GM21825 (cell line): Measurements from ENCODE around the gene FSTL3.
"Not testable (repeated sequence)": the region's sequence is repeated elsewhere in the genome, so short reads cannot be mapped to it uniquely, and the experiment has no call there.

Source experiments
- ATAC-seq: cut with Tn5 transposase; IDR thresholded peaks from one replicate; pipeline ENCODE4 v1.9.1; 2021; ENCODE audit warnings: mild to moderate bottlenecking, moderate library complexity; ENCODE audit not compliant: unreplicated experiment

FSTL3 gene

DNA sequence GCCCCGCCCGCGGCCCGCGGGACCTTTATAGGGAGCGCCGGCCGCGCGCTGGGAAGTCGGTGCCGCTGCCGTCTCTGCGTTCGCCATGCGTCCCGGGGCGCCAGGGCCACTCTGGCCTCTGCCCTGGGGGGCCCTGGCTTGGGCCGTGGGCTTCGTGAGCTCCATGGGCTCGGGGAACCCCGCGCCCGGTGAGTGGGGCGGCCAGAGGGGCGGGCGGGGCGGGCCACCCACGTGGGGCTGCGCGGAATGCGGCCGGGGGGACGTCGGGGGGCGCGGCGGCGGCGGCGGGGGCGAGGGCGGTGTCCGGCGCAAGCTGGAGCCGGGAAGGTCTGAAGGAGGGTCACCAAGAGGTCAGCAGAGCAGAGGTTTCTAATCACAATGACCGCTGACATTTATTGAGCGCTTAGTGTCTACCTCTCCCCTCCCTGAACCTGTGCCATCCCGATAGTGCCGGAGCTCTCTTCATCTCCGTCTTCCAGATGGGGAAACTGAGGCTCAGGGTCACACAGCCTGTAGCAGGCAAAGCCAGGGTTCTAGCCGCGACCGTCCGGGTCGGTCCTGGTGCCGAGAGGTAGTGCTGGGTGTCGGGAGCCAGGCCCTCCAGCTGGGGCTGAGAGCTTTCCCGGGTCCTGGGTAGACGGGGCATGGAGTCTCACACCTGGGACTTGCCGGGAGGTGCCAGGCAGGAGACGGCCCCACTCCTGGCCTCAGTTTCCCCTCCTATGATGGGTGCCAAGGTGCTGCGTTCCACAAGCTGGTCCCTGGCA, at the start of gene FSTL3:
Gene FSTL3 (plus strand): TSS at position 54 of the 767 bp plus-strand sequence. CDS start 32 bp downstream, at position 86.
- no peak for ATAC-seq

DNA sequence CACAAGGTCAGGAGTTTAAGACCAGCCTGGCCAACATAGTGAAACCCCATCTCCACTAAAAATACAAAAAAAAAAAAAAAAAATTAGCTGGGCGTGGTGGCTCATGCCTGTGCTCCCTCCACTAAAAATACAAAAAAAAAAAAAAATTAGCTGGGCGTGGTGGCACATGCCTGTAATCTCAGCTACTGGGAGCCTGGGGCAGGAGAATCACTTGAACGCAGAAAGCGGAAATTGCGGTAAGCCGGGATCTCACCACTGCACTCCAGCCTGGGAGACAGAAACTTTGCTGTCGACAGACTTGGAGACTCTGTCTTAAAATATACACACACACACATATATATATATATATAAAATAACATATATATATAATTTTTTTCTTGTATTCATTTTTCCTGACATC, 49.6 kb upstream of the FSTL3 start:
- not testable (repeated sequence) for ATAC-seq

DNA sequence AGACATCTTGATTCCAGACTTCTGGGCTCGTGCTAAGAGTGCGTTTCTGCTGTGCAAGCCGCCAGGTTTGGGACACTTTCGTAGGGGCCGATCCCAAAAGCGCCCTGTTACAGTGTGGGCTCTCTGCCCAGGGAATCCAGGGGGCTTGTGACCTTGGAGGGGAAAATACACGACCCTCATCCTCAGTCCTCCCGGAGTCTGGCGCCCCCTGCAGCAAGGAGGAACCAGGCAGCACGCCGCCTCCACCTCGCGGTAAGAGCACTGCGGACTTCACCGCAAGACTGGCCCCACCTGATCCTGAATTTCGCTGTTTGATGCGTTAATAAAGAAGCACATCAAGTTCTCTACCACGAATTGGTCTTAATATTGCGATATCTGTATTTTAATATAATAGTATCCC, 48.0 kb upstream of the FSTL3 start:
- no peak for ATAC-seq

DNA sequence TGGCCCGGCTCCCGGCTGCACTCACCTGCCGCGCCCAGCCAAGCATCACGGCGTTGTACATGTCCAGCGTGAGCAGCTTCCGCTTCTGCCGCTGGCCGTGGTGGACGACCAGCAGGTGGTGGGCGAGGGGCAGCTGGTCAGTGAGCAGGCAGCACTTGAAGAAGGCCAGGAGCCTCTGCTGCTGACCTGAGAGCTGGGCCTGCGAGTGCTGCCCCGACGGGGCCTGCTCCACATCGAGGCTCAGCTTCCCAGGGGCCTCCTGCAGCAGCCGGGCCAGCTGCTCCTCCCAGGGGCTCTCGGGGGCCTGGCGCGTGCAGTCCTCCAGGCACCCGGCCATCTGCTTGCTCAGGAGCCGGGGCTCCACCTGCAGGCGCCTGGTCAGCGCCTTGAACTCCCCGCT, 46.7 kb upstream of the FSTL3 start:
- not testable (repeated sequence) for ATAC-seq

DNA sequence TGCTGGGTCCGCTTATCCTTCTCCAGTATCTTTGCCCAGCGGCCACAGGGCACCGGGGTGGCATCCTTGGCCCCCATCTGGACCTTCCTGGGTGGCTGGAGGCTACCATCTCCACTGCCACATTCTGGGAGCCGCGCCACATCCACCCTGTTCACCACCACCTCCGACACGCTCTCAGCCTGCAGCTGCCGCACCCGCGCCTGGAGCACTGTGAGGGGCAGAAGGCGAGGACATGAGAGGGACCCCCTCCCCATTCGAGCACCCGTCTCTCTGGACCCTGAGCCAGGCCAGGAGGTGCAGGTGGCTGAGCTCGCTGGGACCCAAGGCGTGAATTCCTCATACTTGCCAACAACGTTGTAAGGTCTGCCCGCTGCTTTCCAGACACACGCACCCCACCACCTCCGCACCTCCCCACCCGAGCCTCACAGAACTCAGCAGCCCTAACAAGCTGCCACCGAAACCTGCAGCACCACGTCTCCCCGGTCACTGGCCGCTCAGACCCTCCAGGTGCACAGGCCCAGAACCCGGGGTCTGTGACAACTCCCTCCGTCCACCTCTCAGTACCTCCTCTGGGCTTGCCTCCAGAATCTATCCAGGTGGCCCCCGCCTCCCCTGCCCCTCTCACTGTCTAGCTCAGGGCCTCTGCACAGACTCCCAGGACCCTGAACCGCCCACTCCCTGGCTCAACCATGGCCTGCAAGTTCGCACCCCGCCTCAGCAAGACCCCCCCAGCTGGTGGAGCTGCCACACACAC, 46.1 kb upstream of the FSTL3 start:
- no peak for ATAC-seq

DNA sequence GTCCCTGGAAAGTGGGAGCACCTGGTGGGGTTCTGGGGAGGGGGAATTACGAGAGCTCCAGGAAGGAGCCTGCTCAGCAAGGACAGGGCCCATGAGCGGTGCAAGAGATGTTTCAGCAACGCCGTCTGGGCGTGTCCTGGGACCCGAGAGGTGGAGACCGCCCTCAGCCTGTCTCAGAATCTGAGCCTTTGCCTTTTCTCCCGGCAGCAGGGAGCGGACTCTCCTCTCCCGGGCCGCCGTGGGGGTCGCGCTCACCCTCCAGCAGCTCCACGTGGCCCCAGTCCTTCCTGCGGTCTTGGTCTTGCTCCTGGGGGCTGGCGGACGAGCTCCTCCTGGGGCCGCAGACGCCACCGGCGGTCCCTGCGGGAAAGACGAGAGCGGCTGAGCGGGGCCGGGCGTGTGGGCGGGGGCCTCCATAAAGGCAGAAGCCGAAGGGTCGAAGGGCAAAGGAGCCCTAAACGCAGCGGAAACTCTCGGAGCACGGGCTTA, 43.6 kb upstream of the FSTL3 start:
- peak; percentile 12 for ATAC-seq

DNA sequence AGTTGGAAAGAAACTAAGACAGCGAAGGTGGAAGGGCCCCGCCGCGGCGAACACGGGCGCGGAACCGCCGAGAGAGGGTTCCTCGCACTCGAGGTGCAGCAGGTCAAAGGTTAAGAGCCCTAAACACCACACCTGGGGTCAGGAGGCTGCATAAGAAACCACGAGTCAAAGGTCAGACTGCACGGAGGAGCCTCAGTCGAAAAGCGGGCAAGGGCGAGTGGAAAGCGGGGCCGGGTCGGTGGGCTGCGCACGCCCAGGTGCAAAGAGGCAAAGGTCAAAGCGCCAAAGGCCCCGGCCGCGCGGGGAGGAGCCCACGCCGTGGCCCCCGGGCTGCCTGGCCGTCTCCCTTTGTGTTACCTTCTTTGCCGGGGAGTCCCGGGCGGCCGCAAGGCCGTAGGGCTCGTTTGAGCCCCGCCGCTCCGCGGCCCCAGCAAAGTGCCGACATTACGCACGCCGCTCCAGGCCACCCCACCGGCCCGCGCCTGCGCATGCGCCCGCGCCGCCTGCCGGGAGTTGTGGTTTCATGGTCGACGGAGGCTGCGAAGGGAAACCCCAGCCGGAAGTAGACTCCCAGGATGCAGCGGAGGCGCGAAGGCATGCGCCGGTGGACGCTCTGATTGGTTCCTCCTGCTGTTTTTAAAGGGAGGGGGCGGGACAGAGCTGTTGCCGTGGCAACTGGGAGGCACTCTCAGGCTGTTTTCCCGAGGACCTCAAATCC, 43.0 kb upstream of the FSTL3 start, which contains the start of gene POLRMT:
Gene POLRMT (minus strand): TSS at position 470 of the 718 bp plus-strand sequence. CDS start 25 bp downstream, at position 445.
- peak; percentile 71 for ATAC-seq

DNA sequence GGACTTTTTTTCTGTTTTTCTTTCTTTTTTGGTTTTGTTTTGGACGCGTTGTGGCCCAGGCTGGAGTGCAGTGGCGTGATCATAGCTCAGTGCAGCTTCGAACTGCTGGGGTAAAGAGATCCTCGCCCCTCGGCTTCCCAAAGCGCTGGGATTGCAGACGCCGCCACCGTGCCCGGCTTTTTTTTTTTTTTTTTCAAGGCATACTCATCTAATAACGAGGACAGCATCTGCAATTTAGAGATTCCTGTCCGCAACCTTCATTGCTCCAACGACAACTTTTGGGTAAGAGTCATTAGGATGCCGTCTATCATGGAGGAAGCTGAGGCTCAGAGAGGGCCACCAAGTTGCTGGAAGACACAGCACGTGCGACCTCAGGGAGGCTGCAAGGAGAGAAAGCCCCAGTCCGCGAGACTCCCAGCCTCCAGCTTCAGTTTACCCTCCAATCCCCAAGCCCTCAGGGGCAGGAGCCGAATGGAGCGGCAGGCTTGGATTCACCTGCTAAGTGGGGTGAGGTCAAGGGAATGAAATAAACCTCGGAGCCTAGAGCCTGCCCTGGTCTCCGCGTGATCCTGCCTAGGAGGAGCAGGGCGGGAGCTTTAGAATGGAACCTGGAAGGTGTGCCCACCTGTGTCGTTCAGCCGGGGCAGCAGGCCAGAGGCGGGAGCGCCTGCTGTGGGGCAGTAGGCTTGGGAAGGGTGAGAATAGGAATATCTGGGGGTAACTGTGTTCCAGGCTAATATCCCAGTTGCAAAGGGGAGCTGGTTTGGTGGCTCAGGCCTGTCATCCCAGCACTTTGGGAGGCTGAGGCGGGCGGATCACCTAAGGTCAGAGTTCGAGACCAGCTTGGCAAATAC, 42.2 kb upstream of the FSTL3 start:
- no peak for ATAC-seq

DNA sequence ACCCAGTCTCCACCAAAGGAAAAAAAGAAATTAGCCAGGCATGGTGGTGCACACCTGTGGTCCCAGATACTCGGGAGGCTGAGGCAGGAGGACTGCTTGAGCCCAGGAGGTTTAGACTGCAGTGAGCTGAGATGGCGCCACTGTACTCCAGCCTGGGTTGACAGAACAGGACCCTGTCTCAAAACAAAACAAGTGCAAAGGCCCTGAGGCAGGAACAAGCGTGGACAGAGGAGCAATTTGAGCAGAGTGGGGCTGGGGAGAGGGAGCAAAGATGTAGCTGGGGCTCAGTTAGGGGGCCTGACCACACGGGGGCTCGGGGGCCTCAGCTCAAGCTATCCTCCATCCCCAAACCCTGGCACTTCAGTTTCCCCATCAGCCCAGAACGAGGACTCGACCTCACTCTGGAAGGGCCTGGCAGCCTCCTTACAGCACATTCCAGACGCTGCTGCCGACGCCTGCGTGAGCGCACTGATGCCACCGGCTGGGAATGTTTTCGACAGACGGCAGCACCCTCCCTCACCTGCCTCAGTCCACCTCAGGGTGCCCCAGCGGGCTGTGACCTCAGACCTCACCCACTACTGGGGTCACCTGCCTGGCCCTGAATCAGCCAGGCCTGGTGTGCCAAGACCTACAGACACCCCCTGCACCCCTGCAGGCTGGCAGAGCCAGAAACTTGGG, 41.1 kb upstream of the FSTL3 start:
- no peak for ATAC-seq

DNA sequence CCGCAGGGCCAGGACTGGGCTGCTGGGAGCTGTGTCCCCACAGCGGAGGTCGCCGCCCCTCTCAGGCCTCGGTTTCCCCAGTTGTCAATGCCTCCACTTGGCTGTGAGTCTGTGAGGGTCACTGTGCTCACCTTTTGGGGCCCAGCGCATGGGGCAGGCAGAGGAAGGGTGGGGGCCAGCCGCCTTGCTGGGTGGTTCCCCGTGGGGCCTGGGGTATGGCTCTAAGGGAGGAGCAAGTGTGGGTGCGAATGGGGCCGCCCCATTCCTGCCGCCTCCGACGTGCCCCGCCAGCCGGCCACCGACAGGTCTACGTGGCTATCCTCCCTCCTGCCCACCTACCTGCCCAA, 37.3 kb upstream of the FSTL3 start:
- no peak for ATAC-seq

DNA sequence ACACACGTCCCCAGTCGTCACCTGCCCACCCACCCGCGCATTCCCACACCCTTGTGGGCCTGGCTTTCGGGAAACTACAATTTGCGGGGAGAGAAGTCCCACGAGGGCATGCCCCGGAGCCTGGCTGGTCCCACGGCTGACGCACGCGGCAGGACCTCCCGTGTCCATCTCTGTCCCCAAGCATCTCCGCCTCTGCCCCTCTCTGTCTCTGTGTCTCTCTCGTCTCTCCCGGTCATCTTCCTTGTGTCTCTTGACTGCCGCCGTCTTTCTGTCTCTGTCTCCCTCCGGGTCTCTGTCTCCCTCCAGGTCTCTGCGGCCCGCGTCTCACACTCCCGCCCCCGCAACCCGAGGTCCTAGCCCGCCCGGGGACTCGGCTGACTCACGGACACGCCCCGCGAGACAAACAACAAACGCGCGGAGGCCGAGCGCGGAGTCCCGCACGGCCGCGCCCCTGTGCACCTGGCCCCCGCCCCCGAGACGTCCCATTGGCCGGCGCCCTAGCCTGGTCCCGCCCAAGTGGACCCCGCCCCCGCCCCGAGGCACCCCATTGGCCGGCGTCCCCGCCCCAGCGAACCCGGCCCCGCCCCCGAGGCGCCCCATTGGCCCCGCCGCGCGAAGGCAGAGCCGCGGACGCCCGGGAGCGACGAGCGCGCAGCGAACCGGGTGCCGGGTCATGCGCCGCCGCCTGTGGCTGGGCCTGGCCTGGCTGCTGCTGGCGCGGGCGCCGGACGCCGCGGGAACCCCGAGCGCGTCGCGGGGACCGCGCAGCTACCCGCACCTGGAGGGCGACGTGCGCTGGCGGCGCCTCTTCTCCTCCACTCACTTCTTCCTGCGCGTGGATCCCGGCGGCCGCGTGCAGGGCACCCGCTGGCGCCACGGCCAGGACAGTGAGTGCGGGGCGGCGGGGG, 36.7 kb upstream of the FSTL3 start, which contains the start of gene FGF22:
Gene FGF22 (plus strand): TSS at position 627 of the 908 bp plus-strand sequence. CDS start 47 bp downstream, at position 674.
- ATAC-seq, result no peak

DNA sequence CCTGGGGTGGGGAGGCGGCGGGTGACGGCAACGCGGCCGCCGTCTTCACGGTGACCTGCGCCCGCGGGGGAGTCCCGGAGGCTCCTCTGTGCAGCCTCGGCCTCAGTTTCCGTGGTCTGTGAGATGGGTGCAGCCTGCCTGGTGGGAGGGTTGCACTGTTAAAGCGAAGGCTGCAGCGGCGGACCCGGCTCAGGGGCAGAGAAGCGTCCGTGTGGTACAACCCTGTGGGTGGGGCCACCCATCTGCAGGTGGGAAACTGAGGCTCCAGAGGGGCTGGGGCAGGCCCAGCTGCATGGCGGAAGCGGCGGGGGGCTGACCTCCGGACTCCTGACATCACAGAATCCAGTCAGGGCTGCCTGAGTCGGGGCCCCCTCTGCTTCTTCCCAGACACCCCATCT, 36.0 kb upstream of the FSTL3 start:
- ATAC-seq, result no peak

DNA sequence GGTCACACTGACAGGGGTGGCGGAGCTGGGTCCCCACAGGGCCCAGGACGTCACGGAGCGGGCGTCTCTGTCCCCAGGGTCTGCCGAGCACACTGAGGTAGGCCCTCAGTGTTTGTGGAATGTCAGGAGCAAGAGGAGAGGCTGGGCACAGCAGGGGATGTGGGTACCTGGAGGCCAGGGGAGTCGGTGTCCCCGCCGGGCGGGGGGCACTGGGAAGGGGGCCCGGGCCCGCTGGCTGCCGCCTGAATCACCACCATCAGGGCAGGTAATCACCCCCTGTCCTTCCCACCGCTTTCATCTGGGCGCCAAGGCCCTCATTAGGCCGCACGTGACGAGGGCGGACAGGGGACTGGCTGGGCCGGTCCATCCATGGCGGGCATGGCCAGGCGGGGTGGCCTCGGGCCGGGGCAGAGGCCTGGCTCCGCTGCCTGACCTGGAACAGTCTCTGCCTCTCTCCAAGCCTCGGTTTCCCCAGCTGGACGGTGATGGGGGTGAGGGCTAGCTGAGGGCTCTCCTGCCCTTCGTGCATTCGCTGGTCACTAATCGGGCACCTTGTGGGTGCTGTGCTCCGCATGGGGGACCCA, 35.5 kb upstream of the FSTL3 start:
- ATAC-seq, result no peak

DNA sequence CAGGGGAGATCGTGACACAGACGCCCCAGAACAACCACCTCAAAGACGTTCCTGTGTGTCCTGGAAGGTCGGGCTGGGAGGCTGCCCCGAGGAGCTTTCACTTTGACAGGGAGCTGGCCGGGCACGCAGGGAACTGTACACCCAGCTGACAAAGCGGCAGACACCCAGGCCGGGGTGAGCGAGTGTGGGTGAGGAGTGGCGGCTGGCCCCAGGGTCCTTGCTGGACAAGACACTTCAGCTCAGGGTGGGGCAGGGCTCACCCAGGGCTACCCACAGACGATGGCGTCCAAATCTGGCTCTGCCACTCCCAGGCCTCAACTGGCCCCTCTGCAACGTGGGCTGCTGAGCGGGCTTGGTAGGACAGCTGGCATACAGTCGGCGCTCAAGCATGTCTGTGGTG, 34.5 kb upstream of the FSTL3 start:
- no peak for ATAC-seq

DNA sequence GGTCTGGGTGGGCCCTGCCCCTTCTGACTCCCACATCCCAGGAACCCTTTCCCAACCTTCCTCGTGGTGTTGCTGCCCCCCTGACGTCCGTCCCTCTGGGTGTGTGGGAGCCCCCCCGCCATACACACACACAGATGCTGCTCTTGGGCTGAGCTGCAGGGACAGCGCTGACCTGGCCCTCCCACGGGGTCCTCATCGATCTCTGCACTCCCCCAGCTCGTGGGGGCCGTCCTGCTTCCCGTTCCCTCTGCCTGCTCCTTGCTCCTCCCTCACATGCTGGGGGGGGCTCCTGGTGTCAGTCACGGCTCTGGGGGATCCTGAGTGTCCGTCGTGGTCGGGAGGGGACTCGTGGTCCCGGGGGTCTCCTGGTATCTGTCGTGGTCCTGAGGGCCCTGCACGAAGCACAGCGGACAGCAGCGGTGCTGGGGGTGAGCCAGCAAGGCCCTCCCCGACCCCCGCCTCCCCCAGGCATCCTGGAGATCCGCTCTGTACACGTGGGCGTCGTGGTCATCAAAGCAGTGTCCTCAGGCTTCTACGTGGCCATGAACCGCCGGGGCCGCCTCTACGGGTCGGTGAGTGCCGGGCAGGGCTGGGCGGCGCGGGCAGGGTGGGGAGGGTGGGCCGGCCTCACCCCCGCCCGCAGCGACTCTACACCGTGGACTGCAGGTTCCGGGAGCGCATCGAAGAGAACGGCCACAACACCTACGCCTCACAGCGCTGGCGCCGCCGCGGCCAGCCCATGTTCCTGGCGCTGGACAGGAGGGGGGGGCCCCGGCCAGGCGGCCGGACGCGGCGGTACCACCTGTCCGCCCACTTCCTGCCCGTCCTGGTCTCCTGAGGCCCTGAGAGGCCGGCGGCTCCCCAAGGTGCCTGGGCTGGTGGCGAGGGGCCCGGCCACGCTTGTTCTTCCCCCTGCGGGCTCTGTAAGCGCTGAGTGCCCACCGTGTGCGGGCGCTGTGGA, 33.1 kb upstream of the FSTL3 start:
- ATAC-seq, result no peak

DNA sequence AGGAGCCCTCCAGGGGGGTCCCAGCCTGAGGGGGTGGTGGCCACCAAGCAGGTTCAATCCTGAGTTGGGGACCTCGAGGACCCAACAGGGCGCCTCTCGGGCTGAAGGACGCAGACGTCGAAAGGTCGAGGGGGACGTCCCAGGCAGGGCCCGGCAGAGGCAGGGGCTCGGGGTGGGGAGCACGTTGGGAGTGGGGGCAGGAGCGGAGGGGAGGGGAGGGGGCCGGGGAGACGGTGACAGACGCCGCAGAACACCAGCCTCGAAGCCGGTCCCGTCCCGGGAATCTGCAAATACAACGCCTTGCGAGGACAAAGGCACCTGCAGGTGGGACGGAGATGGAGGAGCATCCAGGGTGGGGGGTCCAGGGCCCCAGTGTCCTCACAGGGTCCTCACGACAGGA, 32.5 kb upstream of the FSTL3 start:
- ATAC-seq, result no peak

DNA sequence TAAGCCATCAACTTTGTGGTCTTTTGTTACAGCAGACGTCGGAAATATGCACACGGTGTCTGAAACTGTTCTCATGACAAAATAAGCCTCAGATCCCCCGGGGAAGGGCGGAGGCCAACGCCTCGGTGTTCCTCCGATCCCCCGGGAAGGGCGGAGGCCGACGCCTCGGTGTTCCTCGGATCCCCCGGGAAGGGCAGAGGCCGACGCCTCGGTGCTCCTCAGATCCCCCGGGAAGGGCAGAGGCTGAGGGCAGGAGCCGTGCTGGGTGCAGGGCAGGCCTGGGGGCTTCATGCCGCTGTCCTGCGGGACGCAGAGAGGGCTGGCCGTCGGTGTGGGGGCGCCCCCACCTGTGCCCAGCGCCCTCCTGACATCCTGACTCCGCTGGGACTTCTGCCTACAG, 31.8 kb upstream of the FSTL3 start:
- no peak for ATAC-seq
